Body of pancreas (tissue), 4 donors: ENCODE data around the gene TTC7B. TPM values are rescaled to one million over a fixed set of nuclear protein-coding genes. Genes with fewer than 3 reads are reported as not detected.
A peak's percentile ranks its signal among the peaks of the same experiment; 100 is the strongest.

Experiments used
- ATAC-seq: fragments of 150-250 bp; one replicate; pipeline ENCODE4 v1.9.1; 2016
- DNase-seq, 4 donors: peaks; one replicate each; pipeline ENCODE4 v3.0.0-alpha.2; 2019
- H3K27ac ChIP-seq, 4 donors: fragments of 200-600 bp; sonication (generic); 1 replicate in 3 of 4; 2 replicates in 1 of 4; pipeline versions ENCODE4 v1.5.1 to v1.6.1; 2016 to 2019; ENCODE audit warnings: mild to moderate bottlenecking in 1 of 4, mixed read lengths in 1 of 4, moderate library complexity in 1 of 4
- H3K27me3 ChIP-seq, 2 donors: fragments of 200-600 bp; sonication (generic); one replicate each; pipeline ENCODE4 v1.6.0; 2016; ENCODE audit warnings: mild to moderate bottlenecking in 1 of 2
- H3K36me3 ChIP-seq, 2 donors: fragments of 200-600 bp; sonication (generic); replicated peaks in 1 of 2; 2 replicates each; pipeline ENCODE4 v1.5.1; 2016; ENCODE audit warnings: low read depth in 2 of 2; ENCODE audit not compliant: insufficient read depth in 1 of 2
- H3K4me1 ChIP-seq: fragments of 200-600 bp; sonication (generic); one replicate; pipeline ENCODE4 v1.6.0; 2016
- H3K4me3 ChIP-seq, 2 donors: fragments of 200-600 bp; sonication (generic); 1 replicate in 1 of 2; 2 replicates in 1 of 2; pipeline ENCODE4 v1.5.1; 2016 to 2019
- H3K9me3 ChIP-seq, 3 donors: fragments of 200-600 bp; sonication (generic); 1 replicate in 2 of 3; 2 replicates in 1 of 3; pipeline ENCODE4 v1.5.1; 2016
- CTCF ChIP-seq, 7 experiments: fragments of 450-650 bp in 4 of 7; fragments of 200-600 bp in 3 of 7; sonication (generic) in 3 of 7; IDR thresholded peaks; one replicate each; pipeline ENCODE4 v1.5.1; 2016 to 2019; ENCODE audit warnings: antibody characterized with exemption in 7 of 7
- POLR2A ChIP-seq, 3 donors: fragments of 450-650 bp; IDR thresholded peaks; one replicate each; pipeline ENCODE4 v1.6.1; 2016; ENCODE audit warnings: antibody characterized with exemption in 3 of 3, mild to moderate bottlenecking in 2 of 3
- WGBS, 2 donors: methylation state at CpG; one replicate each; pipeline ENCODE4 v1.1.5; 2017; 5-methylcytosine and 5-hydroxymethylcytosine counted together
- intact Hi-C: fragments of 100-400 bp; cut with DNase I; formaldehyde crosslinking; loops from one replicate; pipeline ENCODE4 v1.15.1; 2023
- total RNA-seq, 2 donors: library from RNA; depleted of rRNA; stranded (reverse); fragments of >200 nt; gene quantifications; one replicate each; pipeline ENCODE4 v1.1.0, GENCODE V29; 2016

The TTC7B gene
- total RNA-seq, 2 donors from 2014 or later: 15.3 to 44.2 TPM

- ATAC-seq (no peak), DNase-seq (peak; percentile 12 to 53 (median 46))
- Histone ChIP-seq H3K27ac (no peak overlapping the region), H3K9me3 (no peaks in the 10 kb centered on the region), H3K27me3 (no peaks in the 10 kb centered on the region), H3K4me3 (no peak overlapping the region), H3K4me1 (no peaks in the 10 kb centered on the region), H3K36me3 (no peaks in the 10 kb centered on the region)
- TF ChIP-seq CTCF (IDR thresholded peaks at IDR 0.05): peak in 2 of 7 experiments; percentile 6 to 16
- no peak for TF ChIP-seq POLR2A (IDR thresholded peaks at IDR 0.05)
- intact Hi-C loops: no loop called here
- WGBS, 2 donors: 67 to 77% methylated on average over 6 to 7 of the region's 7 CpGs
Observed at GRCh38 chr14:90785471-90785870, 30.8 kb downstream of the TTC7B start.

- Histone ChIP-seq H3K27ac (no peak overlapping the region), H3K27me3 (no peaks in the 10 kb centered on the region), H3K9me3 (no peaks in the 10 kb centered on the region), H3K36me3 (no peaks in the 10 kb centered on the region), H3K4me1 (no peaks in the 10 kb centered on the region), H3K4me3 (no peak overlapping the region)
- 78 to 84% methylated on average over 7 to 9 of the region's 9 CpGs for WGBS, 2 donors
- ATAC-seq: no peak
- no peak for DNase-seq
- intact Hi-C loops: no loop called here
- TF ChIP-seq POLR2A (IDR thresholded peaks at IDR 0.05) (no peak), CTCF (IDR thresholded peaks at IDR 0.05) (no peak)
Observed at GRCh38 chr14:90784621-90785270, 31.5 kb downstream of the TTC7B start.

- Histone ChIP-seq H3K4me3 (no peak overlapping the region), H3K36me3 (no peaks in the 10 kb centered on the region), H3K27me3 (no peaks in the 10 kb centered on the region), H3K4me1 (no peaks in the 10 kb centered on the region), H3K9me3 (no peaks in the 10 kb centered on the region), H3K27ac (no peak overlapping the region)
- intact Hi-C loops: no loop called here
- no peak for TF ChIP-seq POLR2A (IDR thresholded peaks at IDR 0.05)
- no peak for TF ChIP-seq CTCF (IDR thresholded peaks at IDR 0.05)
- no peak for DNase-seq
- no peak for ATAC-seq
- 93 to 100% methylated on average over 6 of the region's 6 CpGs for WGBS, 2 donors
Observed at GRCh38 chr14:90783344-90783743, 32.9 kb downstream of the TTC7B start.

- Histone ChIP-seq H3K27ac (no peak overlapping the region), H3K4me1 (no peaks in the 10 kb centered on the region), H3K4me3 (no peak overlapping the region), H3K9me3 (no peaks in the 10 kb centered on the region), H3K36me3 (no peaks in the 10 kb centered on the region), H3K27me3 (no peaks in the 10 kb centered on the region)
- 83 to 94% methylated on average over 4 of the region's 4 CpGs for WGBS, 2 donors
- ATAC-seq (no peak), DNase-seq (peak in 1 of 4 donors; percentile 2)
- TF ChIP-seq CTCF (IDR thresholded peaks at IDR 0.05) (no peak), POLR2A (IDR thresholded peaks at IDR 0.05) (no peak)
- intact Hi-C loops: no loop called here
Observed at GRCh38 chr14:90782892-90783291, 33.3 kb downstream of the TTC7B start.

GRCh38 chr14:90781876-90782275, 34.4 kb downstream of the TTC7B start:
- no peak for TF ChIP-seq POLR2A (IDR thresholded peaks at IDR 0.05)
- TF ChIP-seq CTCF (IDR thresholded peaks at IDR 0.05): no peak
- no peak overlapping the region for H3K27ac ChIP-seq
- H3K36me3 ChIP-seq: no peaks in the 10 kb centered on the region
- H3K4me1 ChIP-seq: no peaks in the 10 kb centered on the region
- no peak for ATAC-seq
- DNase-seq: peak in 2 of 4 donors; percentile 5 to 24
- H3K4me3 ChIP-seq: no peak overlapping the region
- H3K9me3 ChIP-seq: no peaks in the 10 kb centered on the region
- 80 to 84% methylated on average over 8 of the region's 8 CpGs for WGBS, 2 donors
- intact Hi-C loops: no loop called here
- no peaks in the 10 kb centered on the region for H3K27me3 ChIP-seq
